HG02623 (cell line): ENCODE results near the gene SELENOP.
"Not testable (repeated sequence)": the region's sequence is repeated elsewhere in the genome, so short reads cannot be mapped to it uniquely, and the experiment has no call there.

Experiments
- ATAC-seq: cut with Tn5 transposase; IDR thresholded peaks from one replicate; pipeline ENCODE4 v1.9.1; 2021; ENCODE audit warnings: moderate library complexity; ENCODE audit not compliant: unreplicated experiment

Gene SELENOP, protein sequence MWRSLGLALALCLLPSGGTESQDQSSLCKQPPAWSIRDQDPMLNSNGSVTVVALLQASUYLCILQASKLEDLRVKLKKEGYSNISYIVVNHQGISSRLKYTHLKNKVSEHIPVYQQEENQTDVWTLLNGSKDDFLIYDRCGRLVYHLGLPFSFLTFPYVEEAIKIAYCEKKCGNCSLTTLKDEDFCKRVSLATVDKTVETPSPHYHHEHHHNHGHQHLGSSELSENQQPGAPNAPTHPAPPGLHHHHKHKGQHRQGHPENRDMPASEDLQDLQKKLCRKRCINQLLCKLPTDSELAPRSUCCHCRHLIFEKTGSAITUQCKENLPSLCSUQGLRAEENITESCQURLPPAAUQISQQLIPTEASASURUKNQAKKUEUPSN

DNA sequence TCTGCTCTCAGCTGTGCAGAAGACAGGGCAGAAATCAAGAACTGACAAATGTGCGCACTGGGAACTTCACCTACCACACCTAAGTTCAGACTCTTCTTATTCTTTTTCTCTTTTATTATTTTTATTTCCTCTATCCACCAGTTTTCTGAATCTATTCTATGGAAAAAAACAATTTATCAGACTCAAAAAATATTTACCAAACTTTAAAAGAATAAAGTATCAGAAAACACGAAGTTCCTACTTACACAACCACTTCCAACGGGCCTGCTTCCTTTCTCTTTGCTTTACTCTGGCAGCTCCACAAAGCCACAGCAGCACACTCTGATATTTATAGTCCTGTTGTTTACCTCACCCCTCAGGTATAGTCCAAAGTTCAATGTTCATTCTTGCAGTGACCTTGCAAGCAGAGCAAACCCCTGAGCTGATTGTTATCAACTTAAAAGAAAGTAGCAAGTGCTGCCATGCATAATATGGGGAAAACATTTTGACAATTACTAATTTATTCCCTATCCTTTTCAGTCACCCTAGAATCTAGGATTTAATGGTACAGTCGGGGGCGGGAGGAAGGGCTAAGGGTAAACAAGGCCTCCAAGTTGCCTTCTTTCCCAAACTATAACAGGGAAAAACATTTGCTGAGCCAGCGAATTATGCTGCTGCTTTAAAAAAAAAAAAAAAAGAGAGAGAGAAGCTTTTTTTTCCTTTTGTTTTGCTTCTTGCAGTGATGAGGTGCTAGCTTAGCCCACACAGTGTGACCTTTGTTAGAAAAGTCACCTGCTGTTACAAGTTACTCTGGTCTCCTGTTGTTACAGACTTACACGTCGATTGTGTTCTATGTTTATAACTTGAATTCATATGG, at the start of gene SELENOP:
Gene SELENOP, minus strand, starts transcription at position 302 of the 856 bp plus-strand sequence. CDS start 3,539 bp downstream, outside the sequence.
- no peak for ATAC-seq

DNA sequence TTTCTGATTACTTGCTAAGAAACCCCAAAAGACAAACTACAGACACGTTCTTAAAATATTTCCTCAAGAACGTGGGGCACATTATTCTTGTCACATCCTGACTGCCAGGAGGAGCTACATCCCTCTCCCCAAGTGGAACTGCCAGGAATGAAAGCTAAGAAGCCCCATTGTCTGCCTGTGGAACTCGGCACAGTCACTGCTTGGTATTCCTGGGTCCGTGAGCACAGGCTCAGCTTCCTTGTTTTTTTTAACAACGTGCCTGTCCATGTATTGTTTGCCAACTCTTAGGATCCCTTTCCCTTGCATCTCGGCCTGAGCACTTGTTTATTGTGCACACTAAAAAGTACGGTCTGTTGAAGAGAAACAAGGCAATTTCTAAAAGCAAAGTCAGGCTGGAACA, 47.0 kb upstream of the SELENOP start:
- ATAC-seq = no peak

GRCh38 chr5:42858031-42858643, 46.4 kb upstream of the SELENOP start:
- ATAC-seq = no peak

DNA sequence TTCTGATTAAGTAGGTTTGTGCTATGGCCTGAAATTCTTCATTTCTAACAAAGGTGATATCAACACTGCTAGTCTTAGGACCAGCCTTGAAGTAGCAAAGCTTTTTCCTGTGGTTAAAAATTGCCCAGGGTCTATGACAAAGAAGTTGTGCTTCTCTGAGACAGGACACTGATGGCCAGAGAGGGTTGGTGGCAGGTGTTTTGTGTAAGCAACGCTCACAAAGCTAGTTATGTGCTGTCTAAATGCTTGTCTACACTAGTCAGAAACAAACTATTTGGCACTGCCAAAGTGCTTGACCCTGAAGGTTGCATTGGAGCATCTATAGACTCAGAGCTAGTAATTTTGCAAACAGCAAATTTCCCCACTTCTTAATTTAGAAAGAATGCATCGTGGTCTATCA, 44.1 kb upstream of the SELENOP start:
- no peak for ATAC-seq

GRCh38 chr5:42855386-42855785, 43.7 kb upstream of the SELENOP start:
- no peak for ATAC-seq

GRCh38 chr5:42854795-42855194, 43.1 kb upstream of the SELENOP start:
- no peak for ATAC-seq

DNA sequence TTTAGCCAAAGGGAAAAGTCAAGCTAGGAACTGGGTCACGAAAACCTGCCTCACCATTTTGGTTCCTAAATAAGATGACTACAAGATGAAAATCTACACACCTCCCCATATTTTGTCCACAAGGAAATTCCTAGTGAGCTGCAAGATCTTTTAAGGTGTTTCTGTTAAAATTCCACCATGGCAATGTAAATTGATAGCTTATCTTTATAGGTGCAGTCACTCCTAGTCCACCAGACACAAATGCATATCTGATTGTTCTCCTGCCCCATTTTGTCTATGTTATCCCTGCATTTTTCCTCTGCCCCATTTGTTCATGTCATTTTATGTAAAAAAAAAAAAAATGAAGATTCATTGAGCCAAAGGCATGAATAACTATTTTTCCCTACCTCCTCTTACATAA, 41.1 kb upstream of the SELENOP start:
- no peak for ATAC-seq

GRCh38 chr5:42851481-42851880, 39.8 kb upstream of the SELENOP start:
- ATAC-seq = no peak

GRCh38 chr5:42848545-42848944, 36.9 kb upstream of the SELENOP start:
- no peak for ATAC-seq

DNA sequence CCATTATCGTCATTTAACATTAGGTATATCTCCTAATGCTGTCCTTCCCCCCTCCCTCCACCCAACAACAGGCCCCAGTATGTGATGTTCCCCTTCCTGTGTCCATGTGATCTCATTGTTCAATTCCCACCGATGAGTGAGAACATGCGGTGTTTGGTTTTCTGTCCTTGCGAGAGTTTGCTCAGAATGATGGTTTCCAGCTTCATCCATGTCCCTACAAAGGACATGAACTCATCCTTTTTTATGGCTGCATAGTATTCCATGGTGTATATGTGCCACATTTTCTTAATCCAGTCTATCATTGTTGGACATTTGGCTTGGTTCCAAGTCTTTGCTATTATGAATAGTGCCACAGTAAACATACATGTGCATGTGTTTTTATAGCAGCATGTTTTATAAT, 32.7 kb upstream of the SELENOP start:
- ATAC-seq = not testable (repeated sequence)

- ATAC-seq = no peak
Measured at GRCh38 chr5:42843675-42844292, 32.1 kb upstream of the SELENOP start.

GRCh38 chr5:42842921-42843641, 31.4 kb upstream of the SELENOP start:
- ATAC-seq = no peak

- no peak for ATAC-seq
Measured at GRCh38 chr5:42840842-42841567, 29.3 kb upstream of the SELENOP start.

- ATAC-seq = no peak
Measured at GRCh38 chr5:42840269-42840668, 28.6 kb upstream of the SELENOP start.

GRCh38 chr5:42839196-42839595, 27.5 kb upstream of the SELENOP start:
- no peak for ATAC-seq

- no peak for ATAC-seq
Measured at GRCh38 chr5:42837601-42838000, 25.9 kb upstream of the SELENOP start.

- no peak for ATAC-seq
Measured at GRCh38 chr5:42836070-42836769, 24.5 kb upstream of the SELENOP start.

DNA sequence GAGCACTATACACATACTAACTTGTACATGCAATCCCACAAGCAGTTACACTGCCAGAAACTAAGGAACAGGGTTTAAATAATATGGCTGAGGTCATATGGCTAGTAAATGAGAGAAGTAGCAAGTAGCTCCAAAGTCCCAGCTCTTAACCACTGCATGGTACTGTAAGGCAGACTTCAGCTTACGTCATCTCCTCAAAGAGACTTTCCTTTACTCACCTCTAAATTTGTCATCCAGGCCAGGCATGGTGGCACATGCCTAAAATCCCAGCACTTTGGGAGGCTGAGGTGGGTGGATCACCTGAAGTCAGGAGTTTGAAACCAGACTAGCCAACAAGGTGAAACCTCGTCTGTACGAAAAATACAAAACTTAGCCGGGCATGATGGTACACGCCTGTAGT, 20.4 kb upstream of the SELENOP start:
- ATAC-seq = no peak

- ATAC-seq = no peak
Measured at GRCh38 chr5:42830924-42831323, 19.2 kb upstream of the SELENOP start.
